Gastroesophageal sphincter (tissue), 3 donors: ENCODE data around the gene MFSD11.

Experiments used
- CTCF ChIP-seq, 4 experiments: fragments of 200-600 bp in 2 of 4; fragments of 450-650 bp in 2 of 4; sonication (generic) in 1 of 4; IDR thresholded peaks; one replicate each; pipeline ENCODE4 v1.5.1; 2017 to 2019; ENCODE audit warnings: antibody characterized with exemption in 4 of 4, mild to moderate bottlenecking in 2 of 4, moderate library complexity in 2 of 4
- EP300 ChIP-seq: sonication (generic); formaldehyde crosslinking; IDR thresholded peaks from one replicate; pipeline ENCODE4 v1.6.1; 2017; ENCODE audit warnings: antibody characterized with exemption, mild to moderate bottlenecking
- POLR2A ChIP-seq, 2 donors: fragments of 450-650 bp; IDR thresholded peaks; one replicate each; pipeline ENCODE4 v1.6.1; 2017; ENCODE audit warnings: antibody characterized with exemption in 2 of 2, mild to moderate bottlenecking in 2 of 2, moderate library complexity in 1 of 2
- POLR2AphosphoS5 ChIP-seq: sonication (generic); formaldehyde crosslinking; IDR thresholded peaks from one replicate; pipeline ENCODE4 v1.6.1; 2017; ENCODE audit warnings: antibody characterized with exemption

- no peak for TF ChIP-seq POLR2A (IDR thresholded peaks at IDR 0.05)
- TF ChIP-seq EP300 = no peak
- no peak for TF ChIP-seq CTCF (IDR thresholded peaks at IDR 0.05)
- no peak for TF ChIP-seq POLR2AphosphoS5
These were observed 6.8 kb downstream of the MFSD11 start for GRCh38 chr17:76744747-76745146.
